HG02678 (cell line): ENCODE results near the gene CDH10.
A peak's percentile ranks its signal among the peaks of the same experiment; 100 is the strongest.

Experiments
- ATAC-seq: cut with Tn5 transposase; IDR thresholded peaks from one replicate; pipeline ENCODE4 v1.9.1; 2021; ENCODE audit warnings: mild to moderate bottlenecking, moderate library complexity; ENCODE audit not compliant: unreplicated experiment

CDH10 gene

DNA sequence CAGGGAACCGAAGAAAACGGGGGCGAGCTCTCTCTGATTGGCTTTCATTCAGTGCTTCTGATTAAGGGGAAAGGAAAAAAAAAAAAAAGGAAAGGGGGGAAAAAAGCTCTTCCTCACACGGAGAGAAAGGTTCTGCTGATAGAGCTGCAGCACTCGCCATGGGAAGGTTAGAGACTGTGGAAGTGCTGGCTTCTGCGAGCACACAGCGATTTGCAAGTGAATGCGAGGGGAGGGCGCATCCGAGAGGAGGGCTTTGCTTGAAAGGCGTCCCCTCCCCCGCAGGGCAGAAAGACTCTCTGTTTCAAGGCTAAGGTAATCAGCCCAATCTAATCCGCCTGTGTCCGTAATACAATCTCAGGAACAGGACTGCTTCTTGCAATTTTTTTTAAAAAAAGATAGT, at the start of gene CDH10:
Gene CDH10, minus strand, starts transcription at position 218 of the 400 bp plus-strand sequence. CDS start 51,488 bp downstream, outside the sequence.
- ATAC-seq, result no peak

GRCh38 chr5:24693609-24694008, 48.8 kb upstream of the CDH10 start:
- no peak for ATAC-seq

GRCh38 chr5:24691074-24691473, 46.3 kb upstream of the CDH10 start:
- no peak for ATAC-seq

- no peak for ATAC-seq
Measured at GRCh38 chr5:24681106-24681505, 36.3 kb upstream of the CDH10 start.

- no peak for ATAC-seq
Measured at GRCh38 chr5:24668050-24668449, 23.3 kb upstream of the CDH10 start.

GRCh38 chr5:24649531-24649930, 4.8 kb upstream of the CDH10 start:
- no peak for ATAC-seq

DNA sequence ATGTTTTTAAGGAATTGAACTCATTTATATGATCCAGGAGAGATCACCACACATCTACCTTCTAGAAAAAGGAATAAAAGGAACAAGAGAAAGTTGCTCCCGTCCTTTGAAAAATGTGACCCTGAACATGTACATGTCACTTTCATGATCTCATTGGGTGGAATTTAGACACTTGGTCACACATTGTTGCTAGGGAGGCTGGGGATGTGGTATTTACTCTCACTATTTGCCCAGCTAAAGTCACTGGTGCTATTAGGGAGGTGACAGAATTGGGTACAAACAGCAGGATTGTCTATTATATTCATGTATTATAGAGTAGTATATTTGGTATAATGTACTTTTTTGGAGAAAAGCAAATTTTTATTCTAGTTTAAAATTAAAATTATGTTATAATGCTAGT, 2.1 kb upstream of the CDH10 start:
- no peak for ATAC-seq

- no peak for ATAC-seq
Measured at GRCh38 chr5:24645483-24645882, 705 bp upstream of the CDH10 start.

DNA sequence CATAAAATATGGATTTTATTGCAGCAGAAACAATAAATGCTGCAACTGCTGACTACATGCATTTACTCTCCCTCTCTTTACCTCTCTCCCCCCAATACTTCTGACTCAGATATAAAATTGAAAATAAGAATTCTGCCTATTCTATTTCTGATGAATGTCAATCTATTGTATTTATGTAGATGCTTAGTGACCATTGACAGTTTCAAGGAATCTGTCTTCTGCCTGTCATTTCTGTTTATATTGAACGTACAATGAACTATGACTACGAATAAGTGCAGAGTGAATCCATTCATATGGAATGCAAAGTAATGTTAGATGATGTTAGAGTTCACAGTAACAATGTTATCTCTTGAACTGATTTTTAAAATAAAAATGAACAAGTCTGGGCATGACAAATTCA, 898 bp downstream of the CDH10 start:
- no peak for ATAC-seq

- ATAC-seq, result no peak
Measured at GRCh38 chr5:24643156-24643555, 1.6 kb downstream of the CDH10 start.

GRCh38 chr5:24642022-24642421, 2.8 kb downstream of the CDH10 start:
- no peak for ATAC-seq

DNA sequence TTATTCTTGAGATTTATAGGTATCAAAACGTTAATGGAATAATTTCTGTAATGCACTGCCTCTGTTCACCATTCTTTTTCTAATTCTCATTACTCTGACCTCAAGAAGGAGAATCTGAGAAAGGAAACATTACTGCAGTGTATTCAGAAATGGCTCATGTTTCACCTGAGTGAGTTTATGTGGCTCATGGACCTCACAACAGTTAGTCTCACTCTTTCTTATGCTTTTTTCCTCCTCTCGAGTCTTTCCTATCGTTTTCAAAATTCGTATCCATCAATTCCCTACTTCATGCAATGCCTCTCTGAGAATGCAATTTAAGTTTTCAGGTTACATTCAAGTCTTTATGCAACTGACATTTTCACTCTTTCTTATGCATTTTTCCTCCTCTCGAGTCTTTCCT, 9.6 kb downstream of the CDH10 start:
- no peak for ATAC-seq

DNA sequence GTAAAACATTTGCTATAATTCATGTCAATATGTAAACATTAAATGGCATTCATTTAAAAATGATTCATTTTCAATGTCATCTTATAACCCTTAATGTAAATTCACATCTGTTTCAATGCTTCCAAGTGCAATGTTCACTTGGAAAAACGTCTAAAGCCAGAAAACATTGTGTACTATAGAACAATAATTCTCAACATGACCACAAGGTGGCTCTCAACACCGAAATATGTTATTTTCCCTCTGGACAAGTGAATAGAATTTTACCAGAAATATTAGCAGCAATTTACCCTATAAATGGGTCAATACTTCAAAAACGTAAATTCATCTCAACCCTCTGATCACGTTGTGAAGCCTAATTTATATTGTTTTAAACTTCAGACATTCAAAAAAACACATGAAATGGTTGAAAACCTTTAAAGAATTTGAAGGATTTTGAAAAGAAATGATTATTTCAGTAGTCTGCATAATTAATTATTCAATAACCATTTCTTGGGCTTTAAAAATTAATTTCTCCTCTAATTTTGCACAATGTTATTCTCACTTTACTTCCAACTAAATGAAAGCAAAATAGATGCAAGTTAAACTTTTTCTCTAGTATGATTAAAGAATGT, 11.0 kb downstream of the CDH10 start:
- ATAC-seq, result peak; percentile 63

DNA sequence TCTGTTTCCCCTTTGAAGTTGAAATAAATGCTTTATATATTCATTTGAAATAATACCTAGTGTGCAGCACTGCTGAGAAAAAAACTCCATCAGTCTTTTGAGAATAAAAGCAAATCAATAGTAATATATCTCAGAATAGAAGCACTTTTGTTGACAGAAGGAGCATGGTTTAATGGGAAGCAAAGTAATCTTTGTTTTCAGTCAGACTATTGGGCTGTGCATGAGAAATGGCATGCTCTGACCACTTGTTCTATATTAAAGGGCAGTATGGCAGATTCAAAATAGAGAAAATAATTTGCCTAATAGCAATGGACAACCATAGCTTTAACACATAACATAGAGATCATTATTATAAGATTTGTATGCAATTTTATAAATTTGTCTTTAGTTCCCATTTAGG, 12.4 kb downstream of the CDH10 start:
- ATAC-seq, result no peak

DNA sequence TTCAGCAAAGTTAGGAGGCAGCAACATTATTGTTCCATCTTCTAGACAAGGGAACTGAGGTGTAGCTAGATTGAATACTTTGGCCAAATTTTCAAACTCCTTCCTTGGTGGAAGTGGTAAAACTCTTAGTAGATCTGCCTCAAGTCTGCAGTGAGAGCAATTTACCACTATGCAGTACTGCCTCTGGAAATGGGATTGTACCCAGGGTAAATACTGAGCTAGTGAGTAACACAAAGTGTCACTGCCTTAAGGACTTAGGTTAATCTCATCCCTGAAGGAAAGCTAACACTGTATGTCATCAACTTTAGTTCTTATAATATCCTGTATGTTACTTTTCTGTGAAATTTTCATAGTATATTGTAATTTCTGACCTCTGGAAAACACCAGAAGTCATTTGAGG, 13.9 kb downstream of the CDH10 start:
- ATAC-seq, result no peak

DNA sequence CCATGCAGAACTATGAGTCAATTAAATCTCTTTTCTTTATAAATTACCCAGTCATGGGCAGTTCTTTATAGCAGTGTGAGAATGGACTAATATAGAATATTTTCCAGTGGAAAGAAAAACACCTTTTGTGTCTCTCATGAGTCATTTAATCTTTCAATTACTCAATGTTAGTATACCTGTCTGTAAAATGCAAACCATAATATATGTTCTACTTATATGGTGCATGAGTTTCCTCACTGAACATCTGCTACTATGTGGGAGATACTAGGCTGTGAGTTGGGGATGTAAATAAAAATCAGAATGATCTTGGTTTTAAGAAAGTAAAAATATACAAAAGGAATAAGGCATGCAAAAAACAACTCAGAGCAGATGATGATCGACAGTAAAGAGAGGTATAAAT, 15.0 kb downstream of the CDH10 start:
- ATAC-seq, result no peak

GRCh38 chr5:24624872-24625271, 19.9 kb downstream of the CDH10 start:
- ATAC-seq, result no peak

- ATAC-seq, result no peak
Measured at GRCh38 chr5:24623624-24624023, 21.2 kb downstream of the CDH10 start.

DNA sequence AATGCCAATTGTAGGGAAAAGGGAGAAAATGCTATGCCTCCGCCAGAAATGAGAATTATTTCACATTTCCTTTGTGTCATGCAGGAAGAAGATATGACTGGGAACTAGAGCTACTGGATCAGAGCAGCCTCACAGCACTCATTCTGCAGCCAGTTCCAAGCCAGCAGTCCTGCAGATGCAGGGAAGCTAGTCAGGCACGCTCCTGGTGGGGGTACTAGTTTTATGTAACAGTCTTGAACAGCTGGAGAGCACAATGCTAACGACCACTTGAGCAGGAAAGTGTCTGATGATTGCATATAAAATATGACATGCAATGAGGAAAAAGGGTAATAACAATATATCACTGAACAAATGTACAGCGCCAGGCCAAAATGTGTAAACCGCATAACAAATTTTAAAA, 21.7 kb downstream of the CDH10 start:
- no peak for ATAC-seq

- no peak for ATAC-seq
Measured at GRCh38 chr5:24621792-24622191, 23.0 kb downstream of the CDH10 start.

DNA sequence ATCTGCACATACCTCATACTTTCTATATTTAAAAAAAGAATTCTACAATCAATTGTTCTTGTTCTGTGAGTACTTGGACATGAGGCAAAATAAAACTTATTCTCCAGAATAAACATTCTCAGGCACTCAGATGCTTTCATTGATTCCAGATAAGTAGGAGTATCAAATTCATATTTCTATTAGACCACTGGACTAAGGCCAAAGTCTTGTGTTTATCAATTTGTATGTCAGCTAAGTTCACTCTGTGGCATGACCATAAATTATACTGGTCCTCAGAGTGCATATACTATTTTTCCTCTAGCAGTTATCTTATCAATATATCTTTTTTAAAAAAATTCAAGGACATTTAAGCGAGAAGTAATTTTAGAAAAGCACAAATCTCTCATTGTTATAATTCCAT, 28.2 kb downstream of the CDH10 start:
- ATAC-seq, result no peak

DNA sequence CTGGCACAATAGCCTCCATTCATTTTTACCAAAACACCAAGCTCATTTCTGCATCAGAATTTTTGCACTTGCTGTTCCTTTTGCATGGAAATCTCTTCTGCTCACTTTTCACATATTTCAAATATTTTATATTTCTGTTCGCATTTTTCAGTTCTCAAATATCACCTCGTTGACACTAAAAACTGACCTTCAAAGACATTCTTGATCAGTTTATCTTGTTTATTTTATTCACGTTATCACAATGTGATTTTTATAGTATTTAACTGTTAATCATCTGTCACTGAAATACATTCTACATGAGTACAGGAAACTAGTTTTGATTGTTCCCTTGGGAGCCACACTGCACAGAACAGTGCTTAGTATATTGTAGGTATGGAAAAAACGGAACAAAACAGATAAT, 29.6 kb downstream of the CDH10 start:
- no peak for ATAC-seq

GRCh38 chr5:24609706-24610105, 35.1 kb downstream of the CDH10 start:
- no peak for ATAC-seq
